HepG2 (cell line): ENCODE measurements around the gene QRICH2. TPM values are rescaled to one million over a fixed set of nuclear protein-coding genes. Genes with fewer than 3 reads are reported as not detected.

ENCODE experiments used
- EEA1 ChIP-seq: sonication (generic); formaldehyde crosslinking; IDR thresholded peaks from 2 replicates; pipeline ENCODE4 v1.5.1; 2020; ENCODE audit warnings: mild to moderate bottlenecking, missing genetic modification reagents, borderline replicate concordance
- HIVEP1 ChIP-seq: sonication (generic); formaldehyde crosslinking; IDR thresholded peaks from 2 replicates; pipeline ENCODE4 v1.4.0; 2020; ENCODE audit warnings: mild to moderate bottlenecking, missing genetic modification reagents
- HOXA5 ChIP-seq: sonication (generic); formaldehyde crosslinking; IDR thresholded peaks from 2 replicates; pipeline ENCODE4 v1.4.0; 2020; ENCODE audit warnings: missing genetic modification reagents
- HOXA7 ChIP-seq: sonication (generic); formaldehyde crosslinking; IDR thresholded peaks from 2 replicates; pipeline ENCODE4 v1.8.1; 2022; ENCODE audit warnings: mild to moderate bottlenecking, missing genetic modification reagents, moderate library complexity
- THAP8 ChIP-seq: sonication (generic); formaldehyde crosslinking; IDR thresholded peaks from 2 replicates; pipeline ENCODE4 v1.5.1; 2020; ENCODE audit warnings: missing genetic modification reagents, mild to moderate bottlenecking, borderline replicate concordance
- TIGD3 ChIP-seq: sonication (generic); formaldehyde crosslinking; IDR thresholded peaks from 2 replicates; pipeline ENCODE4 v1.5.1; 2020; ENCODE audit warnings: mild to moderate bottlenecking, missing genetic modification reagents, borderline replicate concordance
- ZBTB1 ChIP-seq: sonication (generic); formaldehyde crosslinking; IDR thresholded peaks from 2 replicates; pipeline ENCODE4 v1.4.0; 2020; ENCODE audit warnings: missing genetic modification reagents, borderline replicate concordance
- ZBTB33 ChIP-seq: sonication (generic); formaldehyde crosslinking; IDR thresholded peaks from 2 replicates; pipeline ENCODE4 v1.4.0; 2020; ENCODE audit warnings: missing genetic modification reagents
- ZFAT ChIP-seq: sonication (generic); formaldehyde crosslinking; conservative IDR thresholded peaks from 2 replicates; pipeline ENCODE4 v1.8.1; 2023; ENCODE audit warnings: missing genetic modification reagents, inconsistent platforms
- ZNF329 ChIP-seq: sonication (generic); formaldehyde crosslinking; IDR thresholded peaks from 2 replicates; pipeline ENCODE4 v1.9.0; 2021; ENCODE audit warnings: low read depth, mild to moderate bottlenecking, missing genetic modification reagents
- ZNF333 ChIP-seq: sonication (generic); formaldehyde crosslinking; IDR thresholded peaks from 2 replicates; pipeline ENCODE4 v1.4.0; 2020; ENCODE audit warnings: mild to moderate bottlenecking, missing genetic modification reagents, borderline replicate concordance
- polyA plus RNA-seq, 8 experiments: library from polyadenylated mRNA; depleted of rRNA in 3 of 8; stranded (reverse) in 7 of 8; unstranded in 1 of 8; fragments of >200 nt; fragmentation: Illumina TruSeq in 4 of 8; extraction: Trizol in 4 of 8; gene quantifications; 2 replicates each; pipeline versions ENCODE4 v1.2.1 to v1.2.3, GENCODE V29; 2011 to 2016; ENCODE audit warnings: low read depth in 4 of 8, missing spikeins in 1 of 8, mixed read lengths in 1 of 8; ENCODE audit not compliant: insufficient read depth in 1 of 8
- total RNA-seq, 5 experiments: library from RNA; depleted of rRNA; stranded (reverse); fragments of >200 nt; fragmentation: Illumina TruSeq; extraction: Trizol; gene quantifications; 2 replicates each; pipeline ENCODE4 v1.2.3, GENCODE V29; 2016; ENCODE audit warnings: low read depth in 1 of 5
- TF ChIP-seq, protein P1 (sequence below): IDR thresholded peaks from 2 replicates; pipeline ENCODE4 v1.6.1; 2016; ENCODE audit warnings: low read depth, borderline replicate concordance
- TF ChIP-seq, protein P2 (sequence below): sonication (generic); formaldehyde crosslinking; conservative IDR thresholded peaks from 2 replicates; pipeline ENCODE4 v1.4.0; 2020; ENCODE audit warnings: missing genetic modification reagents
- TF ChIP-seq, protein P3 (sequence below): fragments of 450-650 bp; IDR thresholded peaks from 2 replicates; pipeline ENCODE4 v1.6.1; 2017; ENCODE audit warnings: mild to moderate bottlenecking
- TF ChIP-seq, protein P4 (sequence below): sonication (generic); formaldehyde crosslinking; IDR thresholded peaks from 2 replicates; pipeline ENCODE4 v1.5.1; 2020; ENCODE audit warnings: mild to moderate bottlenecking, missing genetic modification reagents, moderate library complexity

QRICH2 gene
- total and polyA plus RNA-seq, 2 of the 13 experiments (the other 11 are each of a cell fraction or from before 2014, with no cell fraction given): 3.7 to 5.7 TPM

GRCh38 chr17:76265624-76266243 is 42.3 kb downstream of the QRICH2 start (continued):
- no peak for TF ChIP-seq TIGD3
- TF ChIP-seq, protein P1, sequence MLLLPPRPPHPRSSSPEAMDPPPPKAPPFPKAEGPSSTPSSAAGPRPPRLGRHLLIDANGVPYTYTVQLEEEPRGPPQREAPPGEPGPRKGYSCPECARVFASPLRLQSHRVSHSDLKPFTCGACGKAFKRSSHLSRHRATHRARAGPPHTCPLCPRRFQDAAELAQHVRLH: no peak
- TF ChIP-seq THAP8 (CRISPR knock-in tag): no peak
- TF ChIP-seq, protein P2, sequence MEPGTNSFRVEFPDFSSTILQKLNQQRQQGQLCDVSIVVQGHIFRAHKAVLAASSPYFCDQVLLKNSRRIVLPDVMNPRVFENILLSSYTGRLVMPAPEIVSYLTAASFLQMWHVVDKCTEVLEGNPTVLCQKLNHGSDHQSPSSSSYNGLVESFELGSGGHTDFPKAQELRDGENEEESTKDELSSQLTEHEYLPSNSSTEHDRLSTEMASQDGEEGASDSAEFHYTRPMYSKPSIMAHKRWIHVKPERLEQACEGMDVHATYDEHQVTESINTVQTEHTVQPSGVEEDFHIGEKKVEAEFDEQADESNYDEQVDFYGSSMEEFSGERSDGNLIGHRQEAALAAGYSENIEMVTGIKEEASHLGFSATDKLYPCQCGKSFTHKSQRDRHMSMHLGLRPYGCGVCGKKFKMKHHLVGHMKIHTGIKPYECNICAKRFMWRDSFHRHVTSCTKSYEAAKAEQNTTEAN (CRISPR knock-in tag): no peak; the same call in 1 of the 2 replicates
- 0 out of 2 replicates have a peak, but pooled peaks have one; percentile 59 for TF ChIP-seq EEA1 (CRISPR knock-in tag)
- TF ChIP-seq ZNF329: no peak
- TF ChIP-seq, protein P3, sequence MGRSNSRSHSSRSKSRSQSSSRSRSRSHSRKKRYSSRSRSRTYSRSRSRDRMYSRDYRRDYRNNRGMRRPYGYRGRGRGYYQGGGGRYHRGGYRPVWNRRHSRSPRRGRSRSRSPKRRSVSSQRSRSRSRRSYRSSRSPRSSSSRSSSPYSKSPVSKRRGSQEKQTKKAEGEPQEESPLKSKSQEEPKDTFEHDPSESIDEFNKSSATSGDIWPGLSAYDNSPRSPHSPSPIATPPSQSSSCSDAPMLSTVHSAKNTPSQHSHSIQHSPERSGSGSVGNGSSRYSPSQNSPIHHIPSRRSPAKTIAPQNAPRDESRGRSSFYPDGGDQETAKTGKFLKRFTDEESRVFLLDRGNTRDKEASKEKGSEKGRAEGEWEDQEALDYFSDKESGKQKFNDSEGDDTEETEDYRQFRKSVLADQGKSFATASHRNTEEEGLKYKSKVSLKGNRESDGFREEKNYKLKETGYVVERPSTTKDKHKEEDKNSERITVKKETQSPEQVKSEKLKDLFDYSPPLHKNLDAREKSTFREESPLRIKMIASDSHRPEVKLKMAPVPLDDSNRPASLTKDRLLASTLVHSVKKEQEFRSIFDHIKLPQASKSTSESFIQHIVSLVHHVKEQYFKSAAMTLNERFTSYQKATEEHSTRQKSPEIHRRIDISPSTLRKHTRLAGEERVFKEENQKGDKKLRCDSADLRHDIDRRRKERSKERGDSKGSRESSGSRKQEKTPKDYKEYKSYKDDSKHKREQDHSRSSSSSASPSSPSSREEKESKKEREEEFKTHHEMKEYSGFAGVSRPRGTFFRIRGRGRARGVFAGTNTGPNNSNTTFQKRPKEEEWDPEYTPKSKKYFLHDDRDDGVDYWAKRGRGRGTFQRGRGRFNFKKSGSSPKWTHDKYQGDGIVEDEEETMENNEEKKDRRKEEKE: no peak
- TF ChIP-seq ZFAT (CRISPR knock-in tag): no peak
- no peak for TF ChIP-seq HIVEP1 (CRISPR knock-in tag)
- no peak for TF ChIP-seq ZBTB33 (CRISPR knock-in tag)
- no peak for TF ChIP-seq ZBTB1 (CRISPR knock-in tag)
- 0 out of 2 replicates have a peak, but pooled peaks have one; percentile 20 for TF ChIP-seq ZNF333
- no peak for TF ChIP-seq HOXA7
- TF ChIP-seq HOXA5: no peak
- TF ChIP-seq, protein P4, sequence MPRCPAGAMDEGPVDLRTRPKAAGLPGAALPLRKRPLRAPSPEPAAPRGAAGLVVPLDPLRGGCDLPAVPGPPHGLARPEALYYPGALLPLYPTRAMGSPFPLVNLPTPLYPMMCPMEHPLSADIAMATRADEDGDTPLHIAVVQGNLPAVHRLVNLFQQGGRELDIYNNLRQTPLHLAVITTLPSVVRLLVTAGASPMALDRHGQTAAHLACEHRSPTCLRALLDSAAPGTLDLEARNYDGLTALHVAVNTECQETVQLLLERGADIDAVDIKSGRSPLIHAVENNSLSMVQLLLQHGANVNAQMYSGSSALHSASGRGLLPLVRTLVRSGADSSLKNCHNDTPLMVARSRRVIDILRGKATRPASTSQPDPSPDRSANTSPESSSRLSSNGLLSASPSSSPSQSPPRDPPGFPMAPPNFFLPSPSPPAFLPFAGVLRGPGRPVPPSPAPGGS (CRISPR knock-in tag): 0 out of 2 replicates have a peak, but pooled peaks have one; percentile 21
